Measurements from ENCODE around the gene TRIO. TPM values are rescaled to one million over a fixed set of nuclear protein-coding genes. Genes with fewer than 3 reads are reported as not detected.
A peak's percentile ranks its signal among the peaks of the same experiment; 100 is the strongest.

Gene TRIO
- total and polyA plus RNA-seq, 4 donors, result 22.0 to 374 (median 191) TPM

DNA sequence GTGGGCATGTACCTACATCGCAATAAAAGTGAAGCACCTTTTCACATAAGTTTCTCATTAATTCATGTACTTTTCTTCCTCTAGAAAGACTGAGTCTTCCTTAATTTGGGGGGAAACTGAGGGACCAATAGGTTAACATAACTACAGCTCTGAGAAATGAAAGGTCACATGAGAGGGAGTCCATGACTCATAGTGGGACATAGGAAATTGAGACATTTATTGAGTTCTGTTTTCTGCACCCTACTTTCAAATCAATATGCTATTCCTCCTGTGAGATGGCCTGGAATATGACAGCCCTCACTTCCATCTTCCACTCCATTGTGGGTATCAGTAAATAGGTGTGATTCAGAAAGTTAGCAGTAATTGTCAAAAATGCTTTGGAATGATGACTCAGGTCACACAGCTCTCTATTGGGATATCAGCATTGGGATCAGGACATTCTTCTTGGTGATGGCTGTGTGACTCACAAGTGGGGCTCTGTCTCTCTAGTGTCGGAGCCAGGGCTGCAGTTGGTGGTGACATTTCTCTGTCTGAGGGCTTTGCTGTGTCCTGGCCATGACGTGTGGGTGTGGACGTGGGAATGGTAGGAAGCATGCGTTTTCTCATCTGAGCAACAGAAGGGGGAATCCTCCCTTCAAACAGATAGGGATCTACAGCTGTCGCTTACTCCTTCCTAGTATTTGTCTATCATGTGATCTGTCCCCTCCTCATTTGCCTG lies 125.0 kb downstream of the TRIO start:
- DNase-seq, result peak in 1 of 2 donors; percentile 65
- no peaks in the 10 kb centered on the region for H3K36me3 ChIP-seq (ENCODE audit: control insufficient read depth in 1 of 2, insufficient read depth in 2 of 2, low read length in 1 of 2)
- peaks cover 10 to 14% of the 10 kb centered on the region in 2 donors for H3K4me1 ChIP-seq (ENCODE audit: control insufficient read depth in 1 of 2, insufficient read depth in 2 of 2, low read length in 2 of 2)
- no peaks in the 10 kb centered on the region for H3K9me3 ChIP-seq (ENCODE audit: control insufficient read depth, low read length)
- intact Hi-C loops (cut with DNase I), result loop anchor here (5.0 kb wide), 3 partner anchors 76 to 126 kb away; partner anchors contain the start of gene TRIO (in 1 of the 2)
- 65 to 67% methylated on average over 6 of the region's 6 CpGs for WGBS, 2 donors
- no peaks in the 10 kb centered on the region for H3K27me3 ChIP-seq (ENCODE audit: control insufficient read depth in 1 of 2, insufficient read depth in 2 of 2, low read length in 1 of 2)
- ATAC-seq (ENCODE audit: low FRiP score), result no peak
- H3K27ac ChIP-seq (ENCODE audit: low read depth in 1 of 2, low read length in 2 of 2), result peak overlapping the region in 1 of 2 donors; percentile 75
- no peak overlapping the region for H3K4me3 ChIP-seq (ENCODE audit: low read length in 2 of 2)

DNA sequence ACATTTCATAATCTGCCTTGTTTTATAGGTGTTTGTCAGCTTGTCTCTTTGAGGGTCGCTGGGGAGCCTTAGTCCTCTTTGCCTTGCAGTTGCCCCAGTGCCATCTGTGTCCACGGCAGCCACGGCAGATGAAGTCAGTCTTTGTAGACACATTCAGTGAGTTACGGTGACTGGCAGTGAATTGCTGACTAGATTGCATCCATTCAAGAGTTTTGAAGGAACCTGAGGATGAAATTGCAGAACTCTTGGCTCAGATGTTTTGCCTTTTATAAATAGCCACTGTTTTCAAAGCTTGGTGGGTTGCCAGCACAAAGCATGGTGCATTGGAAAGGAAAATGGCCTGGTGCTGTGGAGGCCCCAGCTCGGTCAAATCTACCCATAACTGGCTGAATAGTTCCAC lies 125.6 kb downstream of the TRIO start:
- WGBS, 2 donors, result 20 to 25% methylated on average over 5 of the region's 5 CpGs
- H3K4me3 ChIP-seq (ENCODE audit: low read length in 2 of 2), result no peak overlapping the region
- H3K9me3 ChIP-seq (ENCODE audit: control insufficient read depth, low read length), result no peaks in the 10 kb centered on the region
- peak in 1 of 2 donors; percentile 56 for DNase-seq
- peaks cover 10 to 14% of the 10 kb centered on the region in 2 donors for H3K4me1 ChIP-seq (ENCODE audit: control insufficient read depth in 1 of 2, insufficient read depth in 2 of 2, low read length in 2 of 2)
- intact Hi-C loops (cut with DNase I), result loop anchor here (5.0 kb wide), 3 partner anchors 76 to 126 kb away; partner anchors contain the start of gene TRIO (in 1 of the 2)
- no peaks in the 10 kb centered on the region for H3K36me3 ChIP-seq (ENCODE audit: control insufficient read depth in 1 of 2, insufficient read depth in 2 of 2, low read length in 1 of 2)
- no peak for ATAC-seq (ENCODE audit: low FRiP score)
- H3K27me3 ChIP-seq (ENCODE audit: control insufficient read depth in 1 of 2, insufficient read depth in 2 of 2, low read length in 1 of 2), result no peaks in the 10 kb centered on the region
- peak overlapping the region in 1 of 2 donors; percentile 75 for H3K27ac ChIP-seq (ENCODE audit: low read depth in 1 of 2, low read length in 2 of 2)

GRCh38 chr5:14269395-14269794 lies 126.3 kb downstream of the TRIO start:
- peak; percentile 20 for ATAC-seq (ENCODE audit: low FRiP score)
- Histone ChIP-seq H3K4me1 (ENCODE audit: control insufficient read depth in 1 of 2, insufficient read depth in 2 of 2, low read length in 2 of 2) (peaks cover 10 to 14% of the 10 kb centered on the region in 2 donors), H3K36me3 (ENCODE audit: control insufficient read depth in 1 of 2, insufficient read depth in 2 of 2, low read length in 1 of 2) (no peaks in the 10 kb centered on the region), H3K4me3 (ENCODE audit: low read length in 2 of 2) (no peak overlapping the region), H3K9me3 (ENCODE audit: control insufficient read depth, low read length) (no peaks in the 10 kb centered on the region), H3K27ac (ENCODE audit: low read depth in 1 of 2, low read length in 2 of 2) (peak overlapping the region; percentile 37 to 51), H3K27me3 (ENCODE audit: control insufficient read depth in 1 of 2, insufficient read depth in 2 of 2, low read length in 1 of 2) (no peaks in the 10 kb centered on the region)
- DNase-seq, result no peak
- WGBS, 2 donors, result 20 to 28% methylated on average over 2 of the region's 2 CpGs
- intact Hi-C loops (cut with DNase I), result loop anchor here (5.0 kb wide), 3 partner anchors 77 to 127 kb away; partner anchors contain the start of gene TRIO (in 1 of the 2)

DNA sequence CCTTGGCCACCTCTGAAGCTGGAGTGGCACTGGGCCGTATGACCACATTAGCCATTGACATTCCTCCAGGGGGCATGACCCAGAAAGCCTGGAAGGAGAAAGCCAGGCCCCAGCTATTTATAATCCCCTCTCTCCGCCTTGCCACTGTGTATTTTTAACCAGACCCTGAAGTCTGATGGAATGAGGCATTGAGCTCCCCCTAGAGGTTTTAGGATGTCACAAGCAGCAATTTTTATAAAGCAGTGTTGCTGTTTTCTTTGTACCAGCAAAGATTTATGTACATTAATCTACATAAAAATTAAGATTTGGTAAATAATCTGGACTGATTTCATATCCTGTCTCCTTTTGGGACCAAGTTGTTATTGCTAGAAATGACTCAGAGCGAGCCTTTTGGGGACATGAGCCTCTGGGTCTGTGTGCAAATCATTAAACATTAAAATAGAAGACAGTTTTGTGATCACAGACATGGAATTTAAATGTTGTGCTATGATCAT lies 127.1 kb downstream of the TRIO start:
- no peak overlapping the region for H3K4me3 ChIP-seq (ENCODE audit: low read length in 2 of 2)
- H3K9me3 ChIP-seq (ENCODE audit: control insufficient read depth, low read length), result no peaks in the 10 kb centered on the region
- ATAC-seq (ENCODE audit: low FRiP score), result peak; percentile 87
- 3 to 6% methylated on average over 3 of the region's 3 CpGs for WGBS, 2 donors
- no peaks in the 10 kb centered on the region for H3K27me3 ChIP-seq (ENCODE audit: control insufficient read depth in 1 of 2, insufficient read depth in 2 of 2, low read length in 1 of 2)
- no peaks in the 10 kb centered on the region for H3K36me3 ChIP-seq (ENCODE audit: control insufficient read depth in 1 of 2, insufficient read depth in 2 of 2, low read length in 1 of 2)
- intact Hi-C loops (cut with DNase I), result loop anchor here (1.0 to 5.0 kb wide), 4 partner anchors 126 to 283 kb away; no protein-coding TSS in a partner anchor
- peak in 1 of 2 donors; percentile 70 for DNase-seq
- peaks cover 10 to 14% of the 10 kb centered on the region in 2 donors for H3K4me1 ChIP-seq (ENCODE audit: control insufficient read depth in 1 of 2, insufficient read depth in 2 of 2, low read length in 2 of 2)
- H3K27ac ChIP-seq (ENCODE audit: low read depth in 1 of 2, low read length in 2 of 2), result peak overlapping the region in 1 of 2 donors; percentile 37

GRCh38 chr5:14272548-14273205 lies 129.5 kb downstream of the TRIO start:
- H3K4me1 ChIP-seq (ENCODE audit: control insufficient read depth in 1 of 2, insufficient read depth in 2 of 2, low read length in 2 of 2), result peaks cover 10 to 19% of the 10 kb centered on the region in 2 donors
- H3K27ac ChIP-seq (ENCODE audit: low read depth in 1 of 2, low read length in 2 of 2), result no peak overlapping the region
- WGBS, 2 donors, result 35 to 51% methylated on average over 4 of the region's 4 CpGs

GRCh38 chr5:14273207-14273767 lies 130.1 kb downstream of the TRIO start:
- no peak for ATAC-seq (ENCODE audit: low FRiP score)
- no peaks in the 10 kb centered on the region for H3K27me3 ChIP-seq (ENCODE audit: control insufficient read depth in 1 of 2, insufficient read depth in 2 of 2, low read length in 1 of 2)
- H3K9me3 ChIP-seq (ENCODE audit: control insufficient read depth, low read length), result no peaks in the 10 kb centered on the region
- DNase-seq, result no peak
- intact Hi-C loops (cut with DNase I), result loop anchor here (5.0 kb wide), 2 partner anchors 166 to 286 kb away; no protein-coding TSS in a partner anchor
- H3K27ac ChIP-seq (ENCODE audit: low read depth in 1 of 2, low read length in 2 of 2), result no peak overlapping the region
- 77 to 82% methylated on average over 7 of the region's 7 CpGs for WGBS, 2 donors
- H3K36me3 ChIP-seq (ENCODE audit: control insufficient read depth in 1 of 2, insufficient read depth in 2 of 2, low read length in 1 of 2), result no peaks in the 10 kb centered on the region
- H3K4me3 ChIP-seq (ENCODE audit: low read length in 2 of 2), result no peak overlapping the region
- peaks cover 7 to 16% of the 10 kb centered on the region in 2 donors for H3K4me1 ChIP-seq (ENCODE audit: control insufficient read depth in 1 of 2, insufficient read depth in 2 of 2, low read length in 2 of 2)

More at GRCh38 chr5:14272548-14273205, 129.5 kb downstream of the TRIO start:
- Histone ChIP-seq H3K36me3 (ENCODE audit: control insufficient read depth in 1 of 2, insufficient read depth in 2 of 2, low read length in 1 of 2) (no peaks in the 10 kb centered on the region), H3K9me3 (ENCODE audit: control insufficient read depth, low read length) (no peaks in the 10 kb centered on the region), H3K27me3 (ENCODE audit: control insufficient read depth in 1 of 2, insufficient read depth in 2 of 2, low read length in 1 of 2) (no peaks in the 10 kb centered on the region), H3K4me3 (ENCODE audit: low read length in 2 of 2) (no peak overlapping the region)
- intact Hi-C loops (cut with DNase I), result loop anchor here (5.0 kb wide), 2 partner anchors 165 to 285 kb away; no protein-coding TSS in a partner anchor
- DNase-seq, result no peak
- no peak for ATAC-seq (ENCODE audit: low FRiP score)

GRCh38 chr5:14276380-14276779 lies 133.2 kb downstream of the TRIO start:
- DNase-seq, result no peak
- no peak for ATAC-seq (ENCODE audit: low FRiP score)
- Histone ChIP-seq H3K36me3 (ENCODE audit: control insufficient read depth in 1 of 2, insufficient read depth in 2 of 2, low read length in 1 of 2) (peaks cover 0 to 5% of the 10 kb centered on the region in 2 donors), H3K4me1 (ENCODE audit: control insufficient read depth in 1 of 2, insufficient read depth in 2 of 2, low read length in 2 of 2) (peaks cover 0 to 11% of the 10 kb centered on the region in 2 donors), H3K9me3 (ENCODE audit: control insufficient read depth, low read length) (no peaks in the 10 kb centered on the region), H3K4me3 (ENCODE audit: low read length in 2 of 2) (no peak overlapping the region), H3K27me3 (ENCODE audit: control insufficient read depth in 1 of 2, insufficient read depth in 2 of 2, low read length in 1 of 2) (no peaks in the 10 kb centered on the region), H3K27ac (ENCODE audit: low read depth in 1 of 2, low read length in 2 of 2) (no peak overlapping the region)
- 84 to 86% methylated on average over 9 of the region's 9 CpGs for WGBS, 2 donors
- intact Hi-C loops (cut with DNase I), result no loop called here

All from aorta (tissue), 5 donors.